HG03457 (cell line): ENCODE data around the gene KAT8.
A peak's percentile ranks its signal among the peaks of the same experiment; 100 is the strongest.

Experiments used
- ATAC-seq: cut with Tn5 transposase; IDR thresholded peaks from one replicate; pipeline ENCODE4 v1.9.1; 2021; ENCODE audit warnings: moderate number of reproducible peaks; ENCODE audit not compliant: unreplicated experiment

The KAT8 gene

GRCh38 chr16:31106509-31107464 lies 10.7 kb upstream of the KAT8 start:
- no peak for ATAC-seq

- ATAC-seq: no peak
These were observed 10.0 kb upstream of the KAT8 start for GRCh38 chr16:31107465-31107867.

DNA sequence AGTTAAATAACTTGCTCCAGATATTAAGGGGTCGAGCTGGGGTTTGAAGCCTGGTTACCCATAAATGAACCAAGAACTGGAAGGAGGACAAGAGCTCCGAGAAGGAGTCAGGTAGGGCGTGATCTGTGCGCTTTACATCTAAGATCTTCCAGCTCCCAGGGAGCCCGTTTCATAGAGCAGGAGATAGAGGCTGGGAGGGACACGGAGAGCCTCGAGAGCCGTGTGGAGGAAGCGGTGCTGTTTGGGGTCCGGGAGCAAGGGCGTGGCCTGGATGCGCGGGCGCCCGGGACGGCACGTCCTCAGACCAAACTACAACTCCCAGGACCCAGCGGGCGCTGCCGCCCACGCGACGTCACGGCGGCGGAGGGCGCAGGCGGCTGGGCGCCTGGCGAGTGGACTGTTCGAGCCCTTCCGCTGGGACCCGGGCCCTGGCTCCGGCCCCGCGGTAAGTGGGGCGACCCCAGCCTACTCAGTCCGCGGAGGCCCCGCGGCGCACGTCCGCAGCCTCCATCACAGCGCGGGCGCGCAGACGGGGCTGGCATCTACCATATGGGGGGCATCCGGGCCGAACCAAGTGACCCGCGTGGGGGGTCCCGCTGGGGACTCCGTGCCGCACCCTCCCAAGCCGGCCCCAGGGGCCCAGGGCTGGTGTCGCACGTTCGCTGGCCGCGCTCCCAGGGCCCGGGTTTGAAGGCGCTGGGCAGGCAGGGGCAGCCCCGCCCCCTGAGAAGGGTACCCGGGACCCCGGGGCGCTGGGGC lies 9.2 kb upstream of the KAT8 start, which contains the start of gene BCKDK:
Gene BCKDK, plus strand, starts transcription at position 352 of the 759 bp plus-strand sequence. CDS start 838 bp downstream, outside the sequence.
- ATAC-seq: peak; percentile 77

GRCh38 chr16:31108794-31109558 lies 8.5 kb upstream of the KAT8 start:
- no peak for ATAC-seq

- ATAC-seq: no peak
These were observed 7.8 kb upstream of the KAT8 start for GRCh38 chr16:31109622-31110021.

GRCh38 chr16:31110106-31111034 lies 7.1 kb upstream of the KAT8 start:
- no peak for ATAC-seq

- ATAC-seq: no peak
These were observed 5.5 kb upstream of the KAT8 start for GRCh38 chr16:31111881-31112466.

DNA sequence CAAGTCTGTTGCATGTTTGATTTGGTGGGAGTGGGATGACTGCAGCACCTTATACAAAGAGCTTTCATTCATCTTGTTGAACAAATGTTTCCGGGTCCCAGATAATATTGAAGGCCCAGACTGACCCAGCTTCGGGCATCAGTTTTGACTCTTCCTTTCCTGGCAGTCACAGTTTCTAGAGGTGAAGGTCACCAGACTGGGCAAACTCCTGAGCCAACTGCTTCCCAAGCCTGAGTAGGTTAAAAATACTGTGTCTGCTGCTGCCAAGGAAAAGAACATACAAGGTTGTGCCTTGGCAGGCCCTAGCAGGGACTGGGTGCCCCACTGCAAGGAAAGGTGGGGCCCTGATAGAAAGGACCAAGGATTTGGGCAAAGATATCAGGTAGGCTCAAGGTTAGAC lies 4.8 kb upstream of the KAT8 start:
- ATAC-seq: no peak

DNA sequence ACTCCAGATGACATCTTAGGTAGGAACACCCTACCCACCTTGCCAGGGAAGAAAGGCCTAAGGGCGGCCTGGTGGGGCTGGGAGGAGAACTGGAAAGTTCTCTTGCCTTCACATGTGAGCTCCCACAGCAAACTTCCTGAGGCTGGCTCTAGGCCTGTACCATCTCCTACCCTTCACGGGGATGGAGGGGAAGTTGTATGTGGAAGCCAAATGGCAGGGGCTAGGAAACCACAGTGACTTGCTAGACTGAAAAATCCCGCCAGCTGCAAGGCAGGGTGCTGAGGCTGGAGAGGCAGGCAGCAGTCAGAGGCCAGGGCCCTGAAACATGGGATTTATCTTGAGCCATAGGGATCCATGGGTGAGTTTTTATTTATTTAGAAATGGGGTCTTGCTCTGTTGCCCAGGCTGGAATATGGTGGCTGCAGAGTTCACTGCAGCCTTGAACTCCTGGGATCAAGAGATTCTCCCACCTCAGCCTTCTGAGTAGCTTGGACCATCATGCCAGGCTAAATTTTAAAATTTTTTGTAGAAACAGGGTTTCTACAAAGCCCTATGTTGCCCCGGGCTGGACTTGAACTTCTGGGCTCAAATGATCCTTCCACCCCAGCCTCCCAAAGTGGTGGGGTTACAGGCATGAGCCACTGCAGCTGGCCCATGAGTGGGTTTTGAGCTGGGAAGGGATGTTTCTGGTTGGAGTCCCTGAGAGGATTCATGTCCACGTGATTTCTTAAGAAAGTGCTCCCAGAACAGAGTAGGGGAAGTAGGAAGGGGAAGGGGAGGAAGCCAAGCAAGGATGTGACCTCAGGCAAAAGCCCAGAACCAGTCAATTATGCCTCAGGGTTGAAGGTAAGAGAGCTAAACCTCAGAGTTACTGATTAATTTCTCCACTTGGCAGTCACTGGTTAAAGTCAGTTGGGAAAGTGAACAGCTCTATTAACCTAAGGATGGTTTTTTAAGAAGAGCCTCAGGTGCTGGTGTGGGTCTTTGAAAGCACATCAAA lies 4.0 kb upstream of the KAT8 start:
- no peak for ATAC-seq

- ATAC-seq: no peak
These were observed 3.0 kb upstream of the KAT8 start for GRCh38 chr16:31114468-31114867.

DNA sequence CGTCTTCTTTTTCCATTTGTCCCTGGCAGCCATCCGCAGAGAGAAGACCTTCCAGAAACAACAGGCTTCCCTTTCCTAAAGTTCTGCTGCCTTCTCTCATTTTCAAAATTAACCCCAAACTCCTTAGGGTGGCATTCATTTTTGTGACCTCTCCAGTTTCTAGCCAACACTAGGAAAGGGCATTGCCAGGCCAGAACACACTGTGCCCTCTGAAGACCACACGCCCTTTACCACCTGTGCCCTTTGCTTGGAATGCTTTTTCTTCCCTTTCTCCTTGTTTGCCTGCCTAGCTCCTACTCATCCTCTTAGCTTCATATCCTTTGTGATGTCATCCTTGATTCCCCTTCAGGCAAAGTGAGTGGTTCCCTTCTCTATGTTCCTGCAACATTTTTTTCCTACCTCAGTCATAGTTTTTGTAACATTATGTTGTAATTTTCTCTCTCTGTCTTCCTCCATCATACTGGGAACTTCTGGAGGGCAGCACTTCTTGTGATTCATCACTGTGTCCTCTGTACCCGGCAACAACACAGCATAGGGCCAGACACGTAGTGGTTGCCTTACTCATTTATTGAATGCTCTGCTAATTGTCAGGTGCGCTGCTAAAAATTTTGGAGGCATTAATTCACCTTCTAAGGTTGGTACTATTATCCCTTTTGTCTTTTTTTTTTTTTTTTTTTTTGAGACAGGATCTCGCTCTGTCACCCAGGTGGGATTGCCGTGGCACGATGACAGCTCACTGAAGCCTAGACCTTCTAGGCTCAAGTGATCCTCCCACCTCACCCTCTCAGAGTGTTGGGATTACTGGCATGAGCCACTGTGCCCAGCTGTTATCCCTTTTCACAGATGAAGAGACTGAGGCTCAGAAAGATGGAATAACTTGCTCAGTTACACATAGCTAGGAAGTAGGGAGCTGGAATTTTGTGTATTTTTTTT lies 1.0 kb downstream of the KAT8 start:
- ATAC-seq: no peak

DNA sequence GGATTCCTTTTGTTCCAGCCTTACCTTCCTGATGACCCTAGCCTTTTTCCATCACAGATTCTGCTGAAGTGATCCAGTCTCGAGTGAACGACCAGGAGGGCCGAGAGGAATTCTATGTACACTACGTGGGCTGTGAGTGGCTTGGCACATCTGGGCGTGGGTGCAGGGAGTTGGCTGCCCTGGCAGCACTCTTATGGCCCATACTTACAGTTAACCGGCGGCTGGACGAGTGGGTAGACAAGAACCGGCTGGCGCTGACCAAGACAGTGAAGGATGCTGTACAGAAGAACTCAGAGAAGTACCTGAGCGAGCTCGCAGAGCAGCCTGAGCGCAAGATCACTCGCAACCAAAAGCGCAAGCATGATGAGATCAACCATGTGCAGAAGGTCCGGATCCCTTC lies 2.7 kb downstream of the KAT8 start:
- no peak for ATAC-seq

- no peak for ATAC-seq
These were observed 8.4 kb downstream of the KAT8 start for GRCh38 chr16:31125844-31126243.

- ATAC-seq: no peak
These were observed 9.7 kb downstream of the KAT8 start for GRCh38 chr16:31127182-31127581.

- ATAC-seq: no peak
These were observed 11.5 kb downstream of the KAT8 start for GRCh38 chr16:31128711-31129567.

- no peak for ATAC-seq
These were observed 12.3 kb downstream of the KAT8 start for GRCh38 chr16:31129568-31130335.
